Measurements from ENCODE around the gene SHOC2. TPM values are rescaled to one million over a fixed set of nuclear protein-coding genes. Genes with fewer than 3 reads are reported as not detected.
A peak's percentile ranks its signal among the peaks of the same experiment; 100 is the strongest.
"Not testable (repeated sequence)": the region's sequence is repeated elsewhere in the genome, so short reads cannot be mapped to it uniquely, and the experiment has no call there.

Gene SHOC2
- total RNA-seq, 1 donor, result 63.9 TPM

DNA sequence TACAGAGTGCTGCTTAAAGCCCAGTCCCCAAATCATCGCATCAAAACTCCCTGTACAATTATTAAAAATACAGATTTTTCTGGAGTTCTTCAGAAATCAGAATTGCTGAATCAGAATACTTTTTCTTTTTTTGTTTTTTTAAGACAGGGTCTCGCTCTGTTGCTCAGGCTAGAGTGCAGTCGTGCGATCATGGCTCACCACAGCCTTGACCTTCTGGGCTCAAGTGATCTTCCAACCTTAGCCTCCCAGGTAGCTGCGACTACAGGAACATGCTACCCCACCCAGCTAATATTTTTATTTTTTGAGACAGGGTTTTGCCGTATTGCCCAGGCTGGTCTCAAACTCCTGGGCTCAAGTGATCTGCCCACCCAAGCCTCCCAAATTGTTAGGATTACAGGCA, 4.4 kb upstream of the SHOC2 start:
- TF ChIP-seq, protein P1, sequence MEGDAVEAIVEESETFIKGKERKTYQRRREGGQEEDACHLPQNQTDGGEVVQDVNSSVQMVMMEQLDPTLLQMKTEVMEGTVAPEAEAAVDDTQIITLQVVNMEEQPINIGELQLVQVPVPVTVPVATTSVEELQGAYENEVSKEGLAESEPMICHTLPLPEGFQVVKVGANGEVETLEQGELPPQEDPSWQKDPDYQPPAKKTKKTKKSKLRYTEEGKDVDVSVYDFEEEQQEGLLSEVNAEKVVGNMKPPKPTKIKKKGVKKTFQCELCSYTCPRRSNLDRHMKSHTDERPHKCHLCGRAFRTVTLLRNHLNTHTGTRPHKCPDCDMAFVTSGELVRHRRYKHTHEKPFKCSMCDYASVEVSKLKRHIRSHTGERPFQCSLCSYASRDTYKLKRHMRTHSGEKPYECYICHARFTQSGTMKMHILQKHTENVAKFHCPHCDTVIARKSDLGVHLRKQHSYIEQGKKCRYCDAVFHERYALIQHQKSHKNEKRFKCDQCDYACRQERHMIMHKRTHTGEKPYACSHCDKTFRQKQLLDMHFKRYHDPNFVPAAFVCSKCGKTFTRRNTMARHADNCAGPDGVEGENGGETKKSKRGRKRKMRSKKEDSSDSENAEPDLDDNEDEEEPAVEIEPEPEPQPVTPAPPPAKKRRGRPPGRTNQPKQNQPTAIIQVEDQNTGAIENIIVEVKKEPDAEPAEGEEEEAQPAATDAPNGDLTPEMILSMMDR (IDR thresholded peaks at IDR 0.05; ENCODE audit: insufficient read depth, low read length), result no peak
- no peak for DNase-seq (ENCODE audit: low read depth)
- no peak overlapping the region for H3K4me3 ChIP-seq (ENCODE audit: low read depth, low read length)

DNA sequence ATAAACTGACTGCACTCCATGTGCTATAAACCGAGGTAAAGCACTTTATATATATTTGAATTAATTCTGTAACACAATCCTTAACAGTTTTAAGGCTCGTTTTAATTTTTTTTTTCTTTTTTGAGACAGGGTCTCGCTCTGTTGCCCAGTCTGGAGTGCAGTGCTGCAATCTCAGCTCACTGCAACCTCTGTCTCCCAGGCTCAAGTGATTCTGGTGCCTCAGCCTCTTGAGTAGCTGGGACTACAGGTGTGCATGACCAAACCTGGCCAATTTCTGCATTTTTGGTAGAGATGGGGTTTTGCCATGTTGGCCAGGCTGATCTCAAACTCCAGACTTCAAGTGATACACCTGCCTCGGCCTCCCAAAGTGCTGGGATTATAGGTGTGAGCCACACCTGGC, 3.8 kb upstream of the SHOC2 start:
- DNase-seq (ENCODE audit: low read depth); H3K4me3 ChIP-seq (ENCODE audit: low read depth, low read length): not testable (repeated sequence)

DNA sequence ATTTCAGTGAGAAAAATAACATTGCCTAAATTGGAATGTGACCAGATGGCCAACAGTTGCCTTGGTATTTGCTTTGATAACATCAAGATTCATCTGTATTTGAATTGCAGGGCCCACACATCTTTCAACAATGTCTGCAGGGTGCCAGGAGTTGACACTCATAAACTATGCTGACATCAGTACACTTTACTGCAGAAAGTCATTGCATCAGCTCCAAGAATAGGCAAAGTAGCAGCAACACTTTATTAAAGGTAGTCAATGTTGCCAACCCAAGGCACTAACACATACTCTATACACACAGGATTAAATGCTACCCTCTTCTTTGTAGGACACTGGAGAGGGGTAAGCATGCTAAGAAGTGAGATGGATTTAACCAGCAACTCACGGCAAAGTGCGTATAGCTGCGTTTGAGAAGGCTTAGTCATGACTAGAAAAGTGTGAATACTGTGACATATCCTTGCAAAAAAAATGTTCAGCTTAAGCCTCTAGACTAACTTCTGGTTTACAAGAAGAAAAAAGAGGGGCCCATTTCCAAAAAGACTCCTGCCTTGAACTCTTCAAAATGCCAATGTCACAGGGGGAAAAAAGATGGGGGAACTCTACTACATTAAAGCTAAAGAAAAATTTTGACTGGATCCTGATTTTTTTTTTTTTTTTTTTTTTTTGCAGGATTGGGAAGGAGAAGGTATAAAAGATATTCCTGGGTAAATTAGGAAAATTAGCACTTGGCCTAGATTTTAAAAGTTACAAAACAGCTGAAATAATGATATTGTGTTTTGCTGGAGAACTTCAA, 2.7 kb upstream of the SHOC2 start:
- TF ChIP-seq, protein P1 (IDR thresholded peaks at IDR 0.05; ENCODE audit: insufficient read depth, low read length), result no peak
- H3K4me3 ChIP-seq (ENCODE audit: low read depth, low read length), result no peak overlapping the region

DNA sequence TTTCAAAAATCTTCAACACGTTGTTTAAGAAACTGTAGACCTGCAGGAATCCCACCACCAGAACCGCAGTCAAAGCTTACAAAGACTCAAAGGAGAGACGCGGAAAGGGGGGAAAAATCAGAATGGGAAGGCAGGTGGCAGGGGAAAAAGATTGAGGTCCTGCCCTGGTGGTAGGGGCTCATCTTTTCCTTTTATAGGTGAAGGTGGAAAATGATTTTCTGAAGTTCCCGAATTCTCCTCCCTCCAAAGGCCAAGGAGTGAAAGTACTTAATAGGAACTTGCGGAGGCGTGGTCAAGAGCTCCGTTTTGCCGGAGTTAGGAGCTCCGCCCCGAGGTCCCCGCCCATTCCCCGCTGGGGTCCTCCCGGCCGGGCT, 1.1 kb upstream of the SHOC2 start:
- DNase-seq (ENCODE audit: low read depth), result peak; percentile 94
- peak overlapping the region; percentile 81 for H3K4me3 ChIP-seq (ENCODE audit: low read depth, low read length)
- TF ChIP-seq, protein P1 (IDR thresholded peaks at IDR 0.05; ENCODE audit: insufficient read depth, low read length), result peak; percentile 1

More for the DNA sequence above, 2.7 kb upstream of the SHOC2 start:
- peak; percentile 89 for DNase-seq (ENCODE audit: low read depth)

DNA sequence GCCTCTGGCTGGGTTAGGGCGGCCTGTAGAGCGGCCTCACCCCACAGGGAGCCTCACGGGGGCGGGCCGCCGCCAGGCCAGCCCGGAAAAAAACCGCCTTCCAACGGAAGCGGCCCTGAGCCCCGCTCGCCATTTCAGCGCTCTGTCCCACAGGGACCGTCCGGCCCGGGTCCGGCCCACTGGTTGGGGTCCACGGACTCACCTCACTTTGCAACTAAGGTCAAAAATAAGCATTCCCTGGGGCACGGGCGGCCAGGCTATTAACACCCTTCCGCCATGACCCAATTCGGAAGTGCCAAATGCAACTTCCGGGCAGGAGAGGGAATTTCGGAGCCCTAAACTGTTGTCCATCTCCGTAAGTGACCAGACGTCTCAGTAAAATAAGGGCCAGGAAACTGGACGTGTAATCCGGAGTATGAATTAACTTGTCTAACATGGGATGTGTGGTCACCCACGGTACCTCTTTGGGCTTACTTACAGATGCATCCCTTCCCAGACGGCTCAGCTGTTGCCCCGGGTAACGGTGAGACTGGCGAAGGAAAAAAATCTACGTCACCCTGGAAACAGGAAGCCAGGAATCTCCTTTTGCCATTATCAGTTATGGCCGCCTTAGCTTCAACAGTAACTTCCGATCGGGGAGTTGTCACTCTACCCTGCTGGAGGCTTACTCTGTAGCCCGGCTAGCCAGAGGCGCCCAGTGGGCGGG, 608 bp upstream of the SHOC2 start, which contains the start of gene BBIP1:
Gene BBIP1 (minus strand): TSS at position 538 of the 706 bp plus-strand sequence. CDS start 1,023 bp downstream, outside the sequence.
- TF ChIP-seq, protein P1 (IDR thresholded peaks at IDR 0.05; ENCODE audit: insufficient read depth, low read length), result no peak
- peak within 1 kb of the TSS; percentile 82 for H3K4me3 ChIP-seq (ENCODE audit: low read depth, low read length)
- peak; percentile 100 for DNase-seq (ENCODE audit: low read depth)

DNA sequence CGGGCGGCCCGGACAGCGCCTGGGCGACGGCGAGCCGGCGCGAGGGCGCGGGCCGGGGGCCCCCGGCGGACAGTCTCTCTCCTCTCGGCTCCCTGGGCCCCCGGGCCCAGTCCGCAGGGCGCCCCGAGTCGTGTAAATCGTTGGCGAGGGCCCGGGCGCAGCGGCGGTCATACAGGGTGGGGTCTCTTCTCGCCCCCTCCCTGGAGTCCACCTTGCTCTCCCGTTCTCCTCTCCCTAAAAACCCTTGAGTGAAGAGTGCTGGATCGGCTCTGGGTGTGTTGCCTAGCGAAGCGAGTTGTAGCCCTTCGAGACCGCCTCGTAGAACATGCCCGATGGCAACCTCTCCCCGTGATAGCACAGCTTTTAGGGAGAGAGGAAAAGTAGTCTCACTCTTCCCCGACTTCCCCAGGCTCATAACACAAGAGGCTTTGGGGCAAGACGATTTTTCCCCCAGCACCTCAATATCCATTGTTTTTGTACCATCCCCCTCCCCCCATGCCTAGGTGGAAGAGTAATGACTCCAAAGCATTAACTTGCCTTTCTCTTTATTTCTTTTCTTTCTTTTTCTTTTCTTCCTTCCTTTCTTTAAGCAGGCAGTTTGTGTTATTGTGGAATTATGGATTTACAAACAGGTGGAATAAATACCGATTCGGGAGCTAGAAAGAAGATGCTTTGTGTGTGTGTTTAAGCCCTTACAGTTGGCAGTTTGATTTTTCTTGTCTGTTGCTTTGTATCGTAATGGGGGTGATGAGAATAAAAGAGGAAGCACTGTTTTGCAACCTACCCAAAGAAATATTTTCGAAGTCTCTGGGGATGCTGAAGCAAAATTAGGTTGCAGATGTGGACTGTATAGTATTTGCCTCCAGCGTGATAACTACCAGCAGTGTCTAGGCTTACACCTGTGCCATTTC, 822 bp downstream of the SHOC2 start:
- DNase-seq (ENCODE audit: low read depth), result peak; percentile 65
- TF ChIP-seq, protein P1 (IDR thresholded peaks at IDR 0.05; ENCODE audit: insufficient read depth, low read length), result no peak
- peak overlapping the region; percentile 82 for H3K4me3 ChIP-seq (ENCODE audit: low read depth, low read length)

Data from fibroblast of the aortic adventitia (primary cell).